ENCODE results near the gene M1AP.

The M1AP gene

GRCh38 chr2:74572178-74572925, 75.8 kb downstream of the M1AP start:
- H3K4me3 ChIP-seq (ENCODE audit: low read depth, low read length): no peak overlapping the region
- no peak for DNase-seq (ENCODE audit: low read depth)
- no peak for TF ChIP-seq CTCF (IDR thresholded peaks at IDR 0.05; ENCODE audit: control insufficient read depth, extremely low read depth, insufficient read depth)

GRCh38 chr2:74571058-74571457, 77.1 kb downstream of the M1AP start:
- DNase-seq (ENCODE audit: low read depth): no peak
- no peak overlapping the region for H3K4me3 ChIP-seq (ENCODE audit: low read depth, low read length)
- no peak for TF ChIP-seq CTCF (IDR thresholded peaks at IDR 0.05; ENCODE audit: control insufficient read depth, extremely low read depth, insufficient read depth)

GRCh38 chr2:74569686-74570085, 78.4 kb downstream of the M1AP start:
- no peak for TF ChIP-seq CTCF (IDR thresholded peaks at IDR 0.05; ENCODE audit: control insufficient read depth, extremely low read depth, insufficient read depth)
- no peak for DNase-seq (ENCODE audit: low read depth)
- no peak overlapping the region for H3K4me3 ChIP-seq (ENCODE audit: low read depth, low read length)

- no peak overlapping the region for H3K4me3 ChIP-seq (ENCODE audit: low read depth, low read length)
- DNase-seq (ENCODE audit: low read depth): no peak
- TF ChIP-seq CTCF (IDR thresholded peaks at IDR 0.05; ENCODE audit: control insufficient read depth, extremely low read depth, insufficient read depth): no peak
Measured at GRCh38 chr2:74567881-74568280, 80.2 kb downstream of the M1AP start.

- no peak overlapping the region for H3K4me3 ChIP-seq (ENCODE audit: low read depth, low read length)
- no peak for DNase-seq (ENCODE audit: low read depth)
- no peak for TF ChIP-seq CTCF (IDR thresholded peaks at IDR 0.05; ENCODE audit: control insufficient read depth, extremely low read depth, insufficient read depth)
Measured at GRCh38 chr2:74566754-74567085, 81.4 kb downstream of the M1AP start.

- TF ChIP-seq CTCF (IDR thresholded peaks at IDR 0.05; ENCODE audit: control insufficient read depth, extremely low read depth, insufficient read depth): no peak
- no peak for DNase-seq (ENCODE audit: low read depth)
- H3K4me3 ChIP-seq (ENCODE audit: low read depth, low read length): no peak overlapping the region
Measured at GRCh38 chr2:74566076-74566753, 81.9 kb downstream of the M1AP start.

Data from LNCaP clone FGC (cell line).